ENCODE data around the gene BSPH1. TPM values are rescaled to one million over a fixed set of nuclear protein-coding genes. Genes with fewer than 3 reads are reported as not detected.
"Not testable (repeated sequence)": the region's sequence is repeated elsewhere in the genome, so short reads cannot be mapped to it uniquely, and the experiment has no call there.

Gene BSPH1
- total RNA-seq, 2 donors from 2014 or later, result not detected

- Mint-ChIP-seq H3K27me3 (peaks cover 26% of the 10 kb centered on the region), H3K4me3 (no peak within 1 kb of the TSS), H3K9me3 (no peaks in the 10 kb centered on the region), H3K27ac (no peak within 1 kb of the TSS), H3K36me3 (ENCODE audit: low read depth) (no peaks in the 10 kb centered on the region), H3K4me1 (no peaks in the 10 kb centered on the region)
- ATAC-seq (replicated peaks), result no peak
Observed at GRCh38 chr19:47994209-47994802, 2.3 kb upstream of the BSPH1 start, which contains the start of gene ELSPBP1. Gene ELSPBP1, plus strand, starts transcription at chr19:47994632. Its CDS starts 14,036 bp downstream, at chr19:48008668.

- Mint-ChIP-seq H3K4me3 (no peak overlapping the region), H3K36me3 (ENCODE audit: low read depth) (no peaks in the 10 kb centered on the region), H3K4me1 (no peaks in the 10 kb centered on the region), H3K9me3 (no peaks in the 10 kb centered on the region), H3K27ac (no peak overlapping the region), H3K27me3 (peaks cover 32% of the 10 kb centered on the region)
- ATAC-seq (replicated peaks), result no peak
Observed at GRCh38 chr19:47991191-47991808, 670 bp downstream of the BSPH1 start.

- H3K4me1 Mint-ChIP-seq, result no peaks in the 10 kb centered on the region
- ATAC-seq (replicated peaks), result no peak
- no peaks in the 10 kb centered on the region for H3K9me3 Mint-ChIP-seq
- H3K27ac Mint-ChIP-seq, result no peak overlapping the region
- no peak overlapping the region for H3K4me3 Mint-ChIP-seq
- H3K36me3 Mint-ChIP-seq (ENCODE audit: low read depth), result no peaks in the 10 kb centered on the region
- H3K27me3 Mint-ChIP-seq, result peaks cover 47% of the 10 kb centered on the region
Observed at GRCh38 chr19:47973529-47973928, 18.4 kb downstream of the BSPH1 start.

- H3K27me3 Mint-ChIP-seq; H3K27ac Mint-ChIP-seq; H3K9me3 Mint-ChIP-seq; ATAC-seq (replicated peaks); H3K4me3 Mint-ChIP-seq; H3K36me3 Mint-ChIP-seq (ENCODE audit: low read depth); H3K4me1 Mint-ChIP-seq: not testable (repeated sequence)
Observed at GRCh38 chr19:47955936-47956335, 36.0 kb downstream of the BSPH1 start.

GRCh38 chr19:47952132-47952531 is 39.8 kb downstream of the BSPH1 start:
- not testable (repeated sequence) for H3K4me3 Mint-ChIP-seq; H3K27me3 Mint-ChIP-seq; H3K36me3 Mint-ChIP-seq (ENCODE audit: low read depth); ATAC-seq (replicated peaks); H3K27ac Mint-ChIP-seq; H3K9me3 Mint-ChIP-seq; H3K4me1 Mint-ChIP-seq

GRCh38 chr19:47949852-47950521 is 42.0 kb downstream of the BSPH1 start:
- not testable (repeated sequence) for H3K27me3 Mint-ChIP-seq; H3K36me3 Mint-ChIP-seq (ENCODE audit: low read depth); H3K9me3 Mint-ChIP-seq; ATAC-seq (replicated peaks); H3K4me3 Mint-ChIP-seq; H3K27ac Mint-ChIP-seq; H3K4me1 Mint-ChIP-seq

GRCh38 chr19:47928581-47928980 is 63.4 kb downstream of the BSPH1 start:
- not testable (repeated sequence) for H3K9me3 Mint-ChIP-seq; ATAC-seq (replicated peaks); H3K27ac Mint-ChIP-seq; H3K4me3 Mint-ChIP-seq; H3K36me3 Mint-ChIP-seq (ENCODE audit: low read depth); H3K27me3 Mint-ChIP-seq; H3K4me1 Mint-ChIP-seq

GRCh38 chr19:47920107-47920506 is 71.9 kb downstream of the BSPH1 start:
- not testable (repeated sequence) for H3K27me3 Mint-ChIP-seq; H3K36me3 Mint-ChIP-seq (ENCODE audit: low read depth); H3K27ac Mint-ChIP-seq; H3K9me3 Mint-ChIP-seq; ATAC-seq (replicated peaks); H3K4me1 Mint-ChIP-seq; H3K4me3 Mint-ChIP-seq

Other genes with a start within 250 kb of the BSPH1 start
- 100 to 1,000 TPM; 274 to 467 TPM for gene NOP53, start 246.6 kb downstream of the BSPH1 start, total RNA-seq
- gene SELENOW, start 213.5 kb downstream of the BSPH1 start, total RNA-seq, result 100 to 1,000 TPM; 126 to 127 TPM
- not detected for gene TPRX1, start 187.6 kb downstream of the BSPH1 start, total RNA-seq
- under 1 TPM in 1 of 2 donors, not detected in 1; 0.16 TPM for gene CRX, start 170.2 kb downstream of the BSPH1 start, total RNA-seq
- gene TPRX2, start 132.9 kb downstream of the BSPH1 start, total RNA-seq, result not detected
- gene SULT2A1, start 105.9 kb downstream of the BSPH1 start, total RNA-seq, result not detected
- not detected for gene ELSPBP1, start 2.5 kb upstream of the BSPH1 start, total RNA-seq
- not detected for gene CABP5, start 51.9 kb upstream of the BSPH1 start, total RNA-seq
- 10 to 100 TPM in 1 of 2 donors, 1 to 10 TPM in 1; 9.0 to 57.2 TPM for gene PLA2G4C, start 118.6 kb upstream of the BSPH1 start, total RNA-seq
- 100 to 1,000 TPM; 154 to 206 TPM for gene LIG1, start 178.2 kb upstream of the BSPH1 start, total RNA-seq
- 10 to 100 TPM in 1 of 2 donors, 1 to 10 TPM in 1; 9.9 to 11.3 TPM for gene ZSWIM9, start 178.5 kb upstream of the BSPH1 start, total RNA-seq